Endodermal cell (in vitro differentiated cells): ENCODE measurements around the gene PDHA2. TPM values are rescaled to one million over a fixed set of nuclear protein-coding genes. Genes with fewer than 3 reads are reported as not detected.

Experiments used
- DNase-seq: peaks from one replicate; pipeline ENCODE4 v3.0.0-alpha.2; 2017
- H3K27ac ChIP-seq: 2 replicates; pipeline ENCODE4 v1.5.1; 2013; ENCODE audit warnings: mild to moderate bottlenecking, low read depth, low read length, moderate library complexity
- H3K27me3 ChIP-seq: 2 replicates; pipeline ENCODE4 v1.6.1; 2013; ENCODE audit warnings: mild to moderate bottlenecking, low read length, moderate library complexity; ENCODE audit not compliant: insufficient read depth, control insufficient read depth, poor library complexity, severe bottlenecking
- H3K36me3 ChIP-seq: 2 replicates; pipeline ENCODE4 v1.7.0; 2013; ENCODE audit warnings: mild to moderate bottlenecking, low read length, moderate library complexity; ENCODE audit not compliant: control insufficient read depth, insufficient read depth
- H3K4me1 ChIP-seq: one replicate; pipeline ENCODE4 v1.7.0; 2013; ENCODE audit warnings: low read length; ENCODE audit not compliant: control insufficient read depth, insufficient read depth
- H3K4me3 ChIP-seq: 2 replicates; pipeline ENCODE4 v1.5.1; 2013; ENCODE audit warnings: mild to moderate bottlenecking, low read length, moderate library complexity
- H3K9ac ChIP-seq: 2 replicates; pipeline ENCODE4 v1.6.1; 2013; ENCODE audit warnings: mild to moderate bottlenecking, low read length, moderate library complexity; ENCODE audit not compliant: poor library complexity, severe bottlenecking; ENCODE audit errors: extremely low read depth
- H3K9me3 ChIP-seq: 2 replicates; pipeline ENCODE4 v1.6.1; 2013; ENCODE audit warnings: mild to moderate bottlenecking, low read length, moderate library complexity; ENCODE audit not compliant: control insufficient read depth
- H3K27ac Mint-ChIP-seq: 2 replicates; pipeline ENCODE4 v1.8.0; 2020; ENCODE audit warnings: mixed read lengths
- H3K27me3 Mint-ChIP-seq: 2 replicates; pipeline ENCODE4 v1.8.0; 2021; ENCODE audit warnings: mild to moderate bottlenecking, mixed read lengths; ENCODE audit not compliant: insufficient read depth
- H3K36me3 Mint-ChIP-seq: 2 replicates; pipeline ENCODE4 v1.8.0; 2020; ENCODE audit warnings: low read depth, mixed read lengths
- H3K4me1 Mint-ChIP-seq: 2 replicates; pipeline ENCODE4 v1.8.0; 2020; ENCODE audit warnings: mixed read lengths
- H3K4me3 Mint-ChIP-seq: 2 replicates; pipeline ENCODE4 v1.8.0; 2020; ENCODE audit warnings: mild to moderate bottlenecking, moderate library complexity, mixed read lengths
- H3K9me3 Mint-ChIP-seq: 2 replicates; pipeline ENCODE4 v1.8.0; 2020; ENCODE audit warnings: mild to moderate bottlenecking, mixed read lengths
- WGBS, 2 experiments: methylation state at CpG; one replicate each; pipeline versions ENCODE4 v1.1.5 to v1.1.7; 2013; ENCODE audit warnings: missing lambda C conversion rate in 2 of 2, mixed read lengths in 1 of 2; ENCODE audit not compliant: insufficient coverage in 1 of 2, insufficient read length in 1 of 2; 5-methylcytosine and 5-hydroxymethylcytosine counted together
- total RNA-seq, 2 donors: library from RNA; stranded (reverse); fragmentation: NEBNext Ultra II Directional in 1 of 2; extraction: Animal tissue kit (Norgen Biotek cat#: 25700) in 1 of 2; gene quantifications; 2 replicates in 1 of 2; 3 replicates in 1 of 2; pipeline ENCODE4 v1.2.1, GENCODE V29; 2021
- TF ChIP-seq, protein P1 (sequence below): fragments of 200-600 bp; sonication (generic); conservative IDR thresholded peaks from 2 replicates; pipeline ENCODE4 v1.5.0; 2021; ENCODE audit warnings: antibody characterized with exemption, mild to moderate bottlenecking

Gene PDHA2
- total RNA-seq, 2 donors from 2014 or later: not detected

DNA sequence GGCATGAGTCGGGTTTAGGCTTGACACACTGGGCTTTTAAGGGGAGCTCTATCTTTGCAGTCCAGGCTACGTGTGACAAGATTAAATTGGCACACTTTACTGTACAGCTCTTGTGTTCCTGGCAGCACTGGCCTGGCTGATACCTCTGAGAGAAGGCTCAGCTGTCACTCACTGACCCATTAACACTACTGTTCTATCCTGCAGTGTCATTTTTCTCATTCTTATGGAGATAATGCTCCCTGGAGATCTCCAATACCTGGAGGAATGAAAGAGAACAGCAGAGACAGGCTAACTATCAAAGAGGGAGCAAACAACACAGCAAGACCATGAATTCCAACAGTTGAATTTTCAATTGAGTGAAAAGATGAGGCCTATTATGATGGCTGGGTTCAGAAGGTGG, 1.7 kb upstream of the PDHA2 start:
- Histone ChIP-seq H3K4me1 (no peaks in the 10 kb centered on the region), H3K27ac (no peak overlapping the region), H3K9me3 (no peaks in the 10 kb centered on the region), H3K9ac (no peak overlapping the region), H3K27me3 (no peaks in the 10 kb centered on the region), H3K4me3 (no peak overlapping the region), H3K36me3 (no peaks in the 10 kb centered on the region)
- 88% methylated on average over 2 of the region's 2 CpGs for WGBS, 2 experiments
- no peaks in the 10 kb centered on the region for H3K36me3 Mint-ChIP-seq
- H3K27ac Mint-ChIP-seq: no peak overlapping the region
- no peaks in the 10 kb centered on the region for H3K9me3 Mint-ChIP-seq
- no peaks in the 10 kb centered on the region for H3K27me3 Mint-ChIP-seq
- peaks cover 9% of the 10 kb centered on the region for H3K4me1 Mint-ChIP-seq
- H3K4me3 Mint-ChIP-seq: no peak overlapping the region
- peak; percentile 47 for DNase-seq
- TF ChIP-seq, protein P1, sequence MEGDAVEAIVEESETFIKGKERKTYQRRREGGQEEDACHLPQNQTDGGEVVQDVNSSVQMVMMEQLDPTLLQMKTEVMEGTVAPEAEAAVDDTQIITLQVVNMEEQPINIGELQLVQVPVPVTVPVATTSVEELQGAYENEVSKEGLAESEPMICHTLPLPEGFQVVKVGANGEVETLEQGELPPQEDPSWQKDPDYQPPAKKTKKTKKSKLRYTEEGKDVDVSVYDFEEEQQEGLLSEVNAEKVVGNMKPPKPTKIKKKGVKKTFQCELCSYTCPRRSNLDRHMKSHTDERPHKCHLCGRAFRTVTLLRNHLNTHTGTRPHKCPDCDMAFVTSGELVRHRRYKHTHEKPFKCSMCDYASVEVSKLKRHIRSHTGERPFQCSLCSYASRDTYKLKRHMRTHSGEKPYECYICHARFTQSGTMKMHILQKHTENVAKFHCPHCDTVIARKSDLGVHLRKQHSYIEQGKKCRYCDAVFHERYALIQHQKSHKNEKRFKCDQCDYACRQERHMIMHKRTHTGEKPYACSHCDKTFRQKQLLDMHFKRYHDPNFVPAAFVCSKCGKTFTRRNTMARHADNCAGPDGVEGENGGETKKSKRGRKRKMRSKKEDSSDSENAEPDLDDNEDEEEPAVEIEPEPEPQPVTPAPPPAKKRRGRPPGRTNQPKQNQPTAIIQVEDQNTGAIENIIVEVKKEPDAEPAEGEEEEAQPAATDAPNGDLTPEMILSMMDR: no peak

DNA sequence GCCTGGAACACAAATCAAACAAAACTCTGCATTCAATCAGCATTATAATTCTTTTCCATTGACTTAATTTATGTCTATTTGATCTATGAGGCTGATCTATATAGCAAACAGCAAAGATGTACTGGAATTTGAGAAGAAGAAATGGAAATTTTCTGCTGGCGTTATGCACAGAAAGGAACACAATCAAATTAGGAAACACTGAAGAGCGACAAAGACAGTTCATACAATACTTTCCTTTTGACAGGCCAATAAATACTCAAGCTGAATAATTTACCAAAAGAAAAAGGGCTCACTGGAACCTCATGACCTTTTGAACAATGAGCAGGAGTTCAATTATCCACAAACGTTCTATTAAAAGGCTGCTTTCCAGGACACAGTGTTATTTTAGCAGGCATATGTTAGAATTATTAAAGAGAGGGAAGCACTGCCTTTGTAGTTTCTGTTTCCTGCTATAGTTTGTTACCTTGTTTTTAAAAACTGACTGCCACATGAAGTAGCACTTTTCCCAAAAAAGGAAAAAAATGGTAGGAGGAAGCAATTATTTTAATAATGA, 8.1 kb downstream of the PDHA2 start:
- DNase-seq: no peak
- H3K27me3 ChIP-seq: no peaks in the 10 kb centered on the region
- WGBS, 2 experiments: 89 to 92% methylated on average over 2 to 3 of the region's 3 CpGs
- H3K4me1 Mint-ChIP-seq: no peaks in the 10 kb centered on the region
- no peak overlapping the region for H3K4me3 ChIP-seq
- peak overlapping the region; percentile 12 for H3K27ac ChIP-seq
- TF ChIP-seq, protein P1: no peak
- H3K9me3 ChIP-seq: no peaks in the 10 kb centered on the region
- H3K27ac Mint-ChIP-seq: no peak overlapping the region
- no peaks in the 10 kb centered on the region for H3K36me3 ChIP-seq
- no peak overlapping the region for H3K4me3 Mint-ChIP-seq
- no peaks in the 10 kb centered on the region for H3K27me3 Mint-ChIP-seq
- H3K4me1 ChIP-seq: no peaks in the 10 kb centered on the region
- H3K9me3 Mint-ChIP-seq: no peaks in the 10 kb centered on the region
- no peak overlapping the region for H3K9ac ChIP-seq
- no peaks in the 10 kb centered on the region for H3K36me3 Mint-ChIP-seq

DNA sequence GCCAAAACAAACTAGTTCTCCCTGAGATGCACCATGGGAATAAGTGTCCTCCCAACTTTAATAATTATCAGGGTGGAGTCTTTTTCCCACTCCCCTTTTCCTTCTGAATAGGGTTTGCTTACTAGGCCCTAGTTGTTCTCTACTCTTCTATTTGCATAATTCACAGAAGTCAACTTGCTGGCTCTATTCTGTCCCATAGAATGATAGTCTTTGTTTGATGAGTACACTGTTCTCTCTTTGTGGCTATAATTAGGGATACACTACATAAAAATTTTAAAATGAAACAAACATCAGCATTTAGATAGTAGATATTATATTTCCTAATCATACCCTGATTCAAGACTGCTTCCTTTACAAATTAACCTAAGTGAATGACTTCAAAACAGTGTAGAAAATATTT, 10.3 kb downstream of the PDHA2 start:
- Histone ChIP-seq H3K4me1 (no peaks in the 10 kb centered on the region), H3K9ac (no peak overlapping the region)
- DNase-seq: no peak

More for the DNA sequence above, 10.3 kb downstream of the PDHA2 start:
- Mint-ChIP-seq H3K9me3 (no peaks in the 10 kb centered on the region), H3K36me3 (no peaks in the 10 kb centered on the region), H3K27me3 (no peaks in the 10 kb centered on the region), H3K4me1 (no peaks in the 10 kb centered on the region), H3K4me3 (no peak overlapping the region), H3K27ac (no peak overlapping the region)
- Histone ChIP-seq H3K9me3 (no peaks in the 10 kb centered on the region), H3K27ac (no peak overlapping the region), H3K36me3 (no peaks in the 10 kb centered on the region), H3K4me3 (no peak overlapping the region), H3K27me3 (no peaks in the 10 kb centered on the region)
- TF ChIP-seq, protein P1: no peak
